Non-pigmented ciliary epithelial cell (primary cell): Measurements from ENCODE around the gene ARID3C.
"Not testable (repeated sequence)": the region's sequence is repeated elsewhere in the genome, so short reads cannot be mapped to it uniquely, and the experiment has no call there.

Experiments used
- DNase-seq: peaks from one replicate; pipeline ENCODE4 v3.0.0-alpha.2; 2010; ENCODE audit warnings: low read depth

The ARID3C gene

DNA sequence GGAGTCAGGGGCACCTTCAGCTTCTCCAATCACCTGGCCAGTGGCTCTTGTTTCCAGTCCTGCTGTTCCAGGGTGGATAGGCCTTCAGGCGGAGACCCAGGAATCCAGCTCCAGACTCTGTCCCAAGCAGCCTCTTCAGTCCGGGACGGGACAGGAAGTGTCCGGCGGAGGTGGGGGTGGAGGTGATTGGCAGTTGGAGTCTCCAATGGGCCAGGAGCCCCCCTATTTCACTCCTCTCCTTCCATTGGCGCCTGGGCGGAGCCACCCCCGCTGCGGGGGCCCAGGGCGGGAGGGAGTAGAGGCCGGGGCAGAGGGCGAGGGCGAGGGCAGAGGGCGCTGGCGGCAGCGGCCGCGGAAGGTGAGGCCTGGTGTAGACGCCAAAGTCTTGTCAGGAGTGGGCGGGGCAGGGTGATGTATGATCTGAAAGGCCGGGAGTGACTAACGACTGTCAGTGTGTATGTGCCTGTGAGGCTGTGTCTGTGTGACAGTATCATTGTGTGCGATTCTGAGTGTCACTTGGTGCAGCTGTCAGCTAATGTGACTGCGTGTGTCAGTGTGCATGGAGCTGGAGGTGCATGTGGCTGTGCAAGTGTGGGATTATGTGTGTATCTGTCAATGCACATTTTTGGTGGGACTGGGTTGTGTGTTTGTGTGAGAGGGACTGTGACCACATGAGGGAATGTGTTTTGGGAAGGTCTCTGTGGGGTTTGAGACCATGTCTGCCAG, 23.2 kb upstream of the ARID3C start, which contains the start of gene IL11RA:
Gene IL11RA (plus strand): TSS at position 310 of the 726 bp plus-strand sequence. CDS start 3,033 bp downstream, outside the sequence.
- DNase-seq: no peak

DNA sequence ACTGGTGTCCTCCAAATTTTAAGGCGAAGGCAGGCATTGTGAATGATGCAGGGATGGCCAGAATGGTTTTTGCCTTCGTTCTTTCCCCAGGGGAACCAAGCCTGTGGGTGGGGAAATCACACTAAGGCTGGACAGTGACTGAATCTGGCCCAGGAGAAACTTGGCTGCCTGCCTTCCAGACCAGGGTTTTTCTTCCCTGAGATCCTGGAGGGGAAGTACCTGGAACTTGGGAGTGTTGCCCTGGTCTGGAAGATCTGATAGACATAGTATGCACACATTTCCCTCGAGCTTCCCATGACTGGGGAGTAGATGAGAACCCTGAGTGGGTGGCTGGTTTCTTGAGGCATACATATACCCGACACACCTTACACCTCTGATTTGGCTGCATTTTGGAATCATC, 22.5 kb upstream of the ARID3C start:
- DNase-seq: no peak

DNA sequence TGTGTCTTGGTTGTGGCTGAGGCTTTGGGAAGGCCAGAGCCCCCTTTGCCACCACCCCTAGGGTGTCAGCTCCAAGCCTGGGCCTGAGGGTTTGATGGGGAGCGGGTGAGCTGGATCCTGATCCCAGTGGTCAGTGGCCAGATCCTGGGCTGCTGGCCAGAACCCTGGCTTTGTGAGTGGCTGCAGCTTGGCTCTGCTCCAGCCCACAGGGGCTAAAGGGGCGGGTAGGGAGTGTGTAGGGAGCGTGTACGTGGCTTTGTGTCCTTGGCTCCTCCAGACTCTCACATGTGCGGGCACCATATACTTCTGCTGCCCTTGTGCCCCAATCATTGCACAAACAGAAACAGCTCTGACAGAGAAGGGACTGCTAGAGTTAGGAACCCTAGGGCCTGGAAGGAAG, 21.9 kb upstream of the ARID3C start:
- no peak for DNase-seq

DNA sequence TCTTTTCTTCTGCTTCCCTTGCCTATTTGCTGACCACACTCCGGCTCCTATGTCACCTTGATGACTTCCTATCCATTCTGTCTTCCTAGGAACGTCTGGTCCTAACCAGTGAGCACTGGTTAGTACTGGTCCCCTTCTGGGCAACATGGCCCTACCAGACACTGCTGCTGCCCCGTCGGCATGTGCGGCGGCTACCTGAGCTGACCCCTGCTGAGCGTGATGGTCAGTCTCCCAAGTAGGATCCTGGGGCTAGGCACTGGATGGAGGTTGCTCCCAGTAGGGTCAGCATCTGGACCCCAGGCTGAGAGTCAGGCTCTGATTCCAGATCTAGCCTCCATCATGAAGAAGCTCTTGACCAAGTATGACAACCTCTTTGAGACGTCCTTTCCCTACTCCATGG, 19.8 kb upstream of the ARID3C start:
- DNase-seq: no peak

DNA sequence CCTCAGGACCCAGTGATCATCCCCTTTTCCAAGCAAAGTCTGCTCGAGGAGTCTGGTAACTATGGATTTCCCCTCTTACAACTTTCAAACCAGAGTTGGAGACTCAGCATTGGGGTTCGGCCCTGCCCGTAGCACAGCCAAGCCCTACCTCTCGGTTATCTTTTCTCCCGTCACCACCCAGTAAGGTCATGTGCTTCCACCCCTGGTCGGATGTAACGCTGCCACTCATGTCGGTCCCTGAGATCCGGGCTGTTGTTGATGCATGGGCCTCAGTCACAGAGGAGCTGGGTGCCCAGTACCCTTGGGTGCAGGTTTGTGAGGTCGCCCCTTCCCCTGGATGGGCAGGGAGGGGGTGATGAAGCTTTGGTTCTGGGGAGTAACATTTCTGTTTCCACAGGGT, 18.8 kb upstream of the ARID3C start:
- no peak for DNase-seq

DNA sequence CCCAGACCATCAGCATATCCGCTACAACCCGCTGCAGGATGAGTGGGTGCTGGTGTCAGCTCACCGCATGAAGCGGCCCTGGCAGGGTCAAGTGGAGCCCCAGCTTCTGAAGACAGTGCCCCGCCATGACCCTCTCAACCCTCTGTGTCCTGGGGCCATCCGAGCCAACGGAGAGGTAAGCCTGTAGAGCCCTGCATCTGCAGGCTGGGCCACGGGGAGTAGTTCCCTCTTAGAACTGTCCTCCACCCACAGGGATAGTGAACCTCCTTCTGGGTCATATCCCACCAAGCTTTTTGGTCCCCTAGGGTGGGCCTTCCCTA, 18.2 kb upstream of the ARID3C start:
- DNase-seq: no peak

DNA sequence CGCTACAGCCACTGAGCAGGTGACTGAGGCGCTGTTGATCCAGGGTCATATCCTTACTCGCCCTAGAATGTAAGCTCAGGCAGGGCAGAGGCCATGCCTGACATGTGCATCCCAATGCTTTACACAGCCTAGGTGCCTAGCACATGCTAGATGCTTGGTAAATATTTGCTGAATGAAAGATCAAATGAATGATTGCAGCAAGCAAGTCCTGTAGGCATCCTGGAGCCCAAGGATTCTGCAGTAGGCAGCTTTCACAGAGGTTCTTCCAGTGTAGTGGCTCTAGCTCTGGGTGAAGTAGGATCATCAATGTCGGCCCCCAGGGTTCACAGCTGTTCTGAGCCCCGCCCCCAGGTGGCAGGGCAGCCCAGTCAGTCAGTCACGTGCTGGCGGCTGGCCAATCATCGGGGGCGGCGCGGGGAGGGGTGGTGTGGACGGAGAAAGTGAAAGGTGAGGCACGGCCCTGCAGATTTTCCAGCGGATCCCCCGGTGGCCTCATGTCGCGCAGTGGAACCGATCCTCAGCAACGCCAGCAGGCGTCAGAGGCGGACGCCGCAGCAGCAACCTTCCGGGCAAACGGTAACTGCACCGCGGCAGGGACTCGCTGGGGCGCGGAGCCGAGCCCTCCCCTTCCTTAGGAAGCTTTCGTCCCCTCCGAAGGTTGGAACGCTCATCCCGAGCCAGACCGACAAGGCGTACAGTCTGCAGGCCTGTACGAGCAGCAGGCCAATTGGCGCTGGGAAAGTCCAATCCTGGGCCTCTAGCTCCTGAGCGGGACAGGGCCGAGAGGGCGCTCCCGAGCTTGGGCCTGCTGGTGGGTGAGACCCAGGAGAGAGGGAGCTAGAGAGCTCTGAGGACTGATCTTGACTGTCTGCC, 17.6 kb upstream of the ARID3C start, which contains the start of gene GALT:
Gene GALT (plus strand): TSS at position 465 of the 873 bp plus-strand sequence. CDS start 30 bp downstream, at position 495.
- peak; percentile 46 for DNase-seq

DNA sequence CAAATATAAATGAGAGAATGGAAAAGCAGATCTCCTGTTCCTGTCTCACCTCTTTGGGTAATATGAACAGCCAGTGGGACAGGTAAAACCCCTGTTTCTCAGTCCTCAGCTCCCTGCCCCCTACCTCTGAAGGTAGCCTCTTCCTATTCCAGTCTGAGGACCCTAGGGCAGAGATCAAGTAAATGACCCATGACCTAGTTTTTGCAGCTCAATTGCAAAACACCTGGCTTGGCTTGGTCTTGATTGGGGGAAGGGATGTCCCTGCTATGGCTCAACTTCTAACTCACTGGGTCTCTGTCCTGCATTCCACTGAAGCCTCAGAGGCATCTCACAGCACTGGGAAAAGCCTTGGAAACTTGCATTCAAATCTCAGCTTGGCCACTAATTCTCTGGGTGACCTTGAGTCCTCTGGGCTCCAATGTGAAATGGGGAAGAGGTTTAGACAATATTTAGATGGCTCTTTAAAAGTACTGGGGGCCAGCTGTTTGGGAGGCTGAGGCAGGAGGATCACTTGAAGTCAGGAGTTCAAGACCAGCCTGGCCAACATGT, 16.0 kb upstream of the ARID3C start:
- no peak for DNase-seq

DNA sequence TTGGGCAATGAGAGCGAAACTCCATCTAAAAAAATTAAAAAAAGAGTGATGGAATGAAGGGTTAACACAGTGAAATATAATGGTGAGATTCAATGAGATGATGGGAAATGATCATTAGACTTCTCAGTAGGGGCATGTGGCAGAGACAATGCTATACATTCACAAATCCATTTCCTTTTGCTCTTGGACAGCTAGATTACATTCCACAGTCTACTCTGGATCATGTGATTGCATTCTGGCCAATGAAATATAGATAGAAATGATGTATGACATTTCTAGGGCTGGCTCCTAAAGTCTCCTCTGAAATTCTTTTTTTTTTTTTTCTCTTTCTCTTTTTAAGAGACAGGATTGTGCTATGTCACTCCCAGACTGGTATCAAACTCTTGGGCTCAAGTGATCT, 13.8 kb upstream of the ARID3C start:
- no peak for DNase-seq

DNA sequence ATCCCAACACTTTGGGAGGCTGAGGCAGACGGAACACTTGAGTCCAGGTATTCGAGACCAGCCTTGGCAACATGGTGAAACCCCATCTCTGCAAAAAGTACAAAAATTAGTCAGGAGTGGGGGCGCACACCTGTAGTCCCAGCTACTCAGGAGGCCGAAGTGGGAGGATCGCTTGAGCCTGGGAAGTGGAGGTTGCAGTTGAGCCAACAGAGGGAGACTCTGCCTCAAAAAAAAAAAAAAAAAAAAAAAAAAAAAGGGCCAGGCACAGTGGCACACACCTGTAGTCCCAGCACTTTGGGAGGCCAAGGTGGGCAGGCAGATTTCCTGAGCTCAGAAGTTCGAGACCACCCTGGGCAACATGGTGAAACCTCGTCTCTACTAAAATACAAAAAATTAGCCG, 10.5 kb upstream of the ARID3C start:
- not testable (repeated sequence) for DNase-seq

DNA sequence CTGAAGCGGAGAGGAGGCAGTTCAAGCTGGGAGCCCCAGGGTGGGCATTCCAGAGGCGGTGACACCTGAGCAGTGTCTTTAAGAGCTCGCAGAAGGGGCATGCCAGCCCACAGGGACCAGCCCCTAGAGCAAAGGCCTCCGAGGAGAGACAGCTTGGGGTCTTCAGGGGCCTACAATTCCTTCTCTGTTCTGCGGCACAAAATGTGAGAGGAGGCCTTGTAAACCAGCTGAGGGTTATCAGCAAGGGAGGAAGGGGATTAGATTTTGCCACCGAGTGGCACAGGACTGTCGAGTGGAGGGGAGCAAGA, 9.2 kb upstream of the ARID3C start:
- DNase-seq: no peak

DNA sequence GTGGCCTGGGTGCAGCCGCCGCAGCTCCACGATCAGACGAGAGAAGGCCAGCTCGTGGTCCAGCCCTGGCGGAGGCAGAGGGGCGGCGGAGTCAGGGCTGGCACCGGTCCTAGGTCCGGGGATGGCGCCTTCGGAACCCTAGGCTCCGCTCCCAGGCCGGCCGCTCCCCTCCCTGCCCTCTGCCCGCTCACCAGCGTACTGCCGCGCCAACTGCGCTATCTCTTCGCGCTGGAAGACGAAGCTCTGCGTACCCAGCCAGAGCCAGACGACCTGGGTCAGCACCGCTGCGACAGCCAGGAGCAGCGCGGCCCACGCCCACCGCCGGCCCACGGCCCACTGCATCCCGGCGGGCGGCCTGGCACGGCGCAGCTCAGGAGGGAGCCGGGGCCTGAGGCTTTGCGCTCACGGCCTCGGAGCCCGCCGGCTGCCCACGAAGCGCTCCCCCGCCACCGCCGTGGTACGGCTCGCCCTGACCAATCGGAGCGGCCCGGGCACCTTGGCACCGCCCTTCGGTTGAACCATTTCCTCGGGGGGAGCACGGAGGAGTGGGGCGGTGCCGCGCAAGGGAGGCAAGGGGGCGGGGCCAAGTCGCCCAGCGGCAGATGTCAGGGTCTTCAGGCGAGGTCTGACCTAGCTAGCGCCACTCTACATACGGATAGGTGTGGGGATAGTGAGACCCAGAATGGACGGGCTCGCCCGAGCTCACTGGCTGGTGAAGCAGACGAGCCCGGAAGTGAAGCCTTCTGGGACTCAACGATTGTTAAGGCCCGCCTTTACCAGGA, 8.7 kb upstream of the ARID3C start, which contains the start of gene SIGMAR1:
Gene SIGMAR1 (minus strand): TSS at position 432 of the 782 bp plus-strand sequence. CDS start 90 bp downstream, at position 342.
- DNase-seq: peak; percentile 61

DNA sequence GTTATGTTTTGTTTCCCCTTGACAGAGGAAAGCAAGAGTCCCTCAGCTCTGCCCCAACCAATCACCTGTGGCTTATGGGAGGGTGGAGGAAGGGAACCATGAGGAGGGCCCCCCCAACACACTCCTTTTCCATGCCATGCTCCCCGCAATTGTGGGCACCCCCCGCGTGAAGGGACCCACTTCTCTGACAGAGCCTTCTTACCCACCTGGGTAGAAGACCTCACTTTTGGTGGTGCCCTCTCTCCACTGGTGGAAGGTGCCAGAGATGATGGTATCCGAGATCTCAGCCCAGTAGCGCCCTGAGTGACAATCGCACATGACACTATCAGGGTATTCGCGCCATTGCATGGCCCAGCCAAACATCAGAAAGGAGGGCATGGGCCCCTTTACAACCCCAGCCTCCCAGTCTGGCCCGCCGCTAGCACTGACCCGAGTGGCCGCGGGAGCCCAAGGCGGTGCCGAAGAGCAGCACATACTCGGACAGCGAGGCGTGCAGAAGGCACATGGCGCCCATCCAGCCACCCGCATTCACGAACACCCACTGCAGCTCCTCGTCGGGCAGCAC, 8.0 kb upstream of the ARID3C start:
- DNase-seq: no peak

DNA sequence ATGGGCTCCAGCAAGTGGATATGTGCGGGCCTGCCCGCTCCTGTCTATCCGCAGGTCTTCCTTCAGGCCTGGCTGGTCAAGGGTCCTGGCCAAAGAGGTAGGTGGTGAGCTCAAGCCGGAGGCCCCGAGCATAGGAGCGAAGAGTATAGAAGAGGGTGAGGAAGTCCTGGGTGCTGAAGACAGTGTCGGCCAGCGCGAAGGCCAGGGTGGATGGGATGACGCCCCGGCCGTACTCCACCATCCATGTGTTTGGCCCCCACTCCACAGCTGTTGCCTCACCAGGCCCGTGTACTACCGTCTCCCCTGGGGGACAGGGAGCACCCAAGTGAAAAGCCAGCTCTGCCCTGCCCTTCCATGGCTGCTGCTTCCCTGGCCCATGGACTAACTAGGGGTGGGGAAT, 6.7 kb upstream of the ARID3C start:
- no peak for DNase-seq

DNA sequence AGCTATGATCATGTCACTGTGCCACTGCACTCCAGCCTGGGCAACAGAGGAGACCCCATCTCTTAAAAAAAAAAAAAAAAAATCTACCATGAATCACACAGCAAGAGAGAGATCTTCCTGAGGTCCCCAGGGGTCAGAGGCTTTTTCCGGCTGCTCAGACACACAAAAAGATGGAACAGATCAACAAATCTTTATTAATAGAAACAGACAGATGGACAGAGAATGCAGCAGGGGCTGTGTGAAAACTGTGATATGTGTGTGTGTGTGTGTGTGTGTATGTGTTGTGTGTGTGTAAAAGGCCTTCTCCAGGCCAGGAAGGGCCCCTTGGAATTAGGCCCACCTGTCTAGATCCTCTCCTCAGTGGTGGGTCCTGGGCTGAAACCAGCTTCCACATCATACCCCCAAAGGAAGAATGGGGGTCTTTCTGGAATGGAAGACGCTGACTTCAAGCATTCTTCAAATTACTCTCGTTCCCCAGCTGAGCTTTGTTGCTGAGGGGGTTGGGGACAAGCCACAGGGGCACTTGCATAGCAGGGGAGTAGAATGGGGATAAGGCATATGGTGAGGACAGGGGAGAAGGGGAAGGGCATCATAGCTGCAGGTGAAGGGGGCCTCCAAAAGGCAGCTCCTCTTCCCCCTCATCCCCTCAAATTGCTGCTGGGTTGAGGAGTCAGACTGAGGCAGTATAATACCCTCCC, 5.8 kb upstream of the ARID3C start:
- DNase-seq: no peak

DNA sequence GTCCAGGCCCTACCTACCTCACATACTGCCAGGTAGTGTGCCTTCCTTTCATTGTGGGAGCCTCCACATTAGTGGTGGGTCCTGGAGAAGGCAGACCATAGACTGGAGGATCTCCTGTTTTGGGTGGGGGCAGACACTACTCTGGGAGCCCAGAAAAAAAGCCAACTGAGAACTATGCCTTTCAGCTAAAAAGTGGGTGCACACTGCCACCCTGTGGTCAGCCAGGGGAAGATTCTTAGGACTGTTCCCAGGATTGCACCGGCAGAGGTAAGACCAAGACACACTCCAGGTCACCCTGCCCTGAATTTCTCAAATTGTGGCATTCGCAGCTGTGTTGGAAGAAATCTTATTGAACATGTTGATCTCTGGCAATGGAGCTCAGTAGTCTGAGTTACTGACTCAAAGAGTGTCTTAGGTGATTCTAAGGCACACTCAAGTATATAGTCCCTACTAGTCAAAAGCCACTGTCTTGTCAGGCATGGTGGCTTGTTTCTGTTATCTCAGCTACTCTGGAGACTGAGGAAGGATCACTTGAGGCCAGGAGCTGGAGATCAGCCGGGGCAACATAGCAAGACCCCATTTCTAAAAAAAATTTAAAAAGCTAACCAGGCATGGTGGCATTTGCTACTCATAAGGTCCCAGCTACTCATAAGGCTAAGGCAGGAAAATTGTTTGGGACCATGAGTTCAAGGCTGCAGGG, 5.1 kb upstream of the ARID3C start:
- peak; percentile 26 for DNase-seq

DNA sequence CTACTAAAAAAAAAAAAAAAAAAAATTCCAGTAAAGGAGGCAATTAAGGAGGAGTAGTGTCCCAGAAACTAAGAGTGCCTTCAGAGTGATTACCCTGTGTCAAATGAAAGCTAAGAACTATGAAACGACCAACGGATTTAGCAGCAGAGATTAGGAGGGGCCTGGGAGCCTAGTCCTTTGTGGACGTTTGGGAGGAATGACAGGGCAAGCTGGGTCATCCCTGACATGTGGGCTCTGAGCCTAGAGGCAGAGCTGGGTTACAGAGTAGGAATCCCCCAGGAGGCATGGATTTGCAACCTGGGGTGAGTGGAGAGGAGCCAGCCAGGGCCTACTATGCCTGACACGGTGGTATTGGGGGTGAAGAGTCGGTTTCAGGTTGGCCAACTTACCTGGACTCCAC, 4.3 kb upstream of the ARID3C start:
- DNase-seq: no peak

DNA sequence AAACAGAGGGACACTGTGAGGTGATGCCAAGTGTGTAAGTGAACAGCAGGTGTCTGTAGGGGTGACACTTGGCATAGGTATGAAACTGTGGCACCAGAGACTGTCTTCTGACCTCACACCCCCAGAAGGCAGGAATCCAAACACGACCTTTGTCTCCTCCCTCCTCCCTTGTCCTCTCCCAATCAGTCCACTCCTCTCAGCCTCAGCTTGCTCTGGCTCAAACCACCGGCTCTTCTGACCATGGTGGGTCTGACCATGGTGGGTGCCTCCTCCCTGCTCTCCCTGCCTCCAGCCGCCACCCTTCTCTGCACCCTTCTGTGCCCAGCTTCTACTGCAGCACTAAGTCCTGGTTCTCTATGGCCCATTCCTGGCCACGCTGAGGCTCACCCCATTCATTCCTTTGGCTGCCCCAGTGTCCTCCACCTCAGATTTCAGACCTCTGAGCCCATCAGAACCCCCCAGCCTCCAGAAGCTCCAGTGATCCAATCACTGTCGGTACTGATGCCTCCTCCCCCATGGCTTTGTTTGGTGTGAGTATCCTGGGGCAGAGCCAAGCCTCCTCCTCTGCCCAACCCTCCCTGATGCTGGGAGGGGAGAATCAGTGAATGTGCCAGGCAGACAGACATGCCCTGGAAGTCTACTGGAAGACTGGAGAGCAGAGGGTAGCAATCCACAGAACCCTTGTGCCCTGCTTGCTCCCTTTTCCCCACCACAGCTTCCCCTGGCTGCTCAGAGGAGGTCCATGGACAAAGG, 1.7 kb upstream of the ARID3C start:
- DNase-seq: no peak

DNA sequence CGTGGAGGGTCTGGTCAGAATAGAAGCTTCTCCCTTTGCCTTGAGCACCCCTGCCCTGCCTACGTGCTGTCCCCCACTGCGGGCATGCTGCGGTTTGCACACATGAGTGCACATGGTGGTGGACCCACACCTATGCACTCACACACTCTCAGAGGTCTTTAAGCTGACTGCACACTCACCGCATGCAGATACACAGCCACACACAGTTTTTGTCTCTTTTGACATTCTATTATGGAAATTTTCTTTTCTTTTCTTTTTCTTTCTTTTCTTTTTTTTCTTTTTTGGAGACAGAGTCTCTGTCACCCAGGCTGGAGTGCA, 584 bp upstream of the ARID3C start:
- DNase-seq: no peak
